Measurements from ENCODE around the gene SCGB3A2. TPM values are rescaled to one million over a fixed set of nuclear protein-coding genes. Genes with fewer than 3 reads are reported as not detected.
A peak's percentile ranks its signal among the peaks of the same experiment; 100 is the strongest.
"Not testable (repeated sequence)": the region's sequence is repeated elsewhere in the genome, so short reads cannot be mapped to it uniquely, and the experiment has no call there.

Gene SCGB3A2
- total and polyA plus RNA-seq, 2 of the 8 experiments (the other 6 are each of a cell fraction or from before 2014, with no cell fraction given): 47.1 to 63.6 TPM

DNA sequence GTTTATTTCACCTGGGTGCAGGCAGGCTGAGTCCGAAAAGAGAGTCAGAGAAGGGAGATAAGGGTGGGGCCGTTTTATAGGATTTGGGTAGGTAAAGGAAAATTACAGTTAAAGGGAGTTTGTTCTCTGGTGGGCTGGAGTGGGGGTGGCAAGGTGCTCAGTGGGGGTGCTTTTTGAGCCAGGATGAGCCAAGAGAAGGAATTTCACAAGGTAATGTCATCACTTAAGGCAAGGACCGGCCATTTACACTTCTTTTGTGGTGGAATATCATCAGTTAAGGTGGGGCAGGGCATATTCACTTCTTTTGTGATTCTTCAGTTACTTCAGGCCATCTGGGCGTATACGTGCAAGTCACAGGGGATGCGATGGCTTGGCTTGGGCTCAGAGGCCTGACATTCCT, 8.6 kb upstream of the SCGB3A2 start:
- H3K79me1 ChIP-seq (ENCODE audit: low read depth, low read length); H3K14ac ChIP-seq (ENCODE audit: insufficient read length); H2BK20ac ChIP-seq (ENCODE audit: low read length); H4K91ac ChIP-seq (replicated peaks; ENCODE audit: insufficient read length, low read length); H3K9me3 ChIP-seq (ENCODE audit: insufficient read depth in 2 of 2, low read depth in 1 of 2, low read length in 1 of 2); H2BK15ac ChIP-seq (ENCODE audit: low read length); FAIRE-seq; H4K8ac ChIP-seq (ENCODE audit: extremely low read depth, insufficient read depth, low read length); H3K23ac ChIP-seq (ENCODE audit: insufficient read length); H3K56ac ChIP-seq (replicated peaks; ENCODE audit: insufficient read length, low read depth, low read length); H2BK12ac ChIP-seq (ENCODE audit: low read depth, low read length); H3K18ac ChIP-seq (ENCODE audit: extremely low read depth, low read length); DNase-seq (ENCODE audit: low read depth in 1 of 2, low spot score in 2 of 2); H2BK120ac ChIP-seq (replicated peaks; ENCODE audit: low read depth, low read length); H2AFZ ChIP-seq (ENCODE audit: low read length); H3K27me3 ChIP-seq (replicated peaks in 1 of 4; ENCODE audit: control insufficient read depth in 3 of 4, extremely low read depth in 1 of 4, insufficient read depth in 3 of 4, low read length in 3 of 4); H4K20me1 ChIP-seq (replicated peaks in 1 of 2; ENCODE audit: control insufficient read depth in 1 of 2, insufficient read depth in 2 of 2, low read length in 2 of 2); H3K4ac ChIP-seq (replicated peaks; ENCODE audit: insufficient read length, low read depth, low read length); H2AK5ac ChIP-seq (ENCODE audit: low read depth, low read length); H3K23me2 ChIP-seq (ENCODE audit: low read depth, low read length): not testable (repeated sequence)
- ChIA-PET CTCF (ENCODE audit: partially characterized antibody) (interaction anchor here (0.6 to 2.0 kb wide), 3 partner anchors 9 to 77 kb away, joined by 3 to 16 read pairs (median 3); partner anchors contain the start of gene SCGB3A2), POLR2A (ENCODE audit: partially characterized antibody) (interaction anchor here (0.9 to 26.7 kb wide), 11 partner anchors 12 to 77 kb away, joined by 3 to 730 read pairs (median 5); partner anchors contain the start of gene SCGB3A2)
- Histone ChIP-seq H3K79me2 (ENCODE audit: control insufficient read depth in 1 of 2, insufficient read depth in 2 of 2, low read length in 2 of 2) (peaks cover 8 to 43% of the 10 kb centered on the region in 2 experiments; a peak in 3 of 4 replicates), H3K36me3 (ENCODE audit: control insufficient read depth in 2 of 4, insufficient read depth in 4 of 4, low read length in 3 of 4) (peaks cover 2 to 46% (median 18%) of the 10 kb centered on the region in 4 experiments; a peak in 5 of 8 replicates), H3K4me1 (replicated peaks in 1 of 4; ENCODE audit: control insufficient read depth in 3 of 4, insufficient read depth in 4 of 4, low read length in 3 of 4) (peaks cover 5 to 16% (median 11%) of the 10 kb centered on the region in 4 experiments), H3K4me2 (ENCODE audit: insufficient read depth in 1 of 2, low read depth in 2 of 2, low read length in 2 of 2) (peak overlapping the region; percentile 75 to 91), H4K5ac (ENCODE audit: insufficient read length, low read depth, low read length) (peak overlapping the region; percentile 32), H2BK5ac (ENCODE audit: low read depth, low read length) (peak overlapping the region; percentile 90), H3K27ac (ENCODE audit: low read depth, low read length) (peak overlapping the region; percentile 96), H3K4me3 (ENCODE audit: extremely low read depth in 1 of 4, insufficient read depth in 2 of 4, low read depth in 3 of 4, low read length in 4 of 4) (peak overlapping the region in 3 of 4 experiments; percentile 15 to 53 (median 25); a peak in 5 of 8 replicates), H3K9ac (replicated peaks in 1 of 4; ENCODE audit: extremely low read depth in 1 of 4, low read depth in 3 of 4, low read length in 3 of 4) (peak overlapping the region; percentile 66 to 84 (median 78); a peak in 6 of 7 replicates)
- TF ChIP-seq POLR2A (IDR thresholded peaks at IDR 0.05; ENCODE audit: control extremely low read depth in 1 of 2, low read depth in 2 of 2, low read length in 2 of 2): peak in 1 of 2 experiments; percentile 60; a peak in 1 of 3 replicates
- WGBS, 2 experiments (ENCODE audit: extremely low coverage in 1 of 2, insufficient coverage in 1 of 2, insufficient read length in 1 of 2, insufficient replicate concordance in 2 of 2, low coverage in 1 of 2, low lambda C conversion rate in 2 of 2, missing lambda C conversion rate in 1 of 2): 5% methylated on average over 6 of the region's 6 CpGs; no CpG with 5 or more reads in 1 of the 2 experiments
